MM.1S (cell line): ENCODE data around the gene SLC22A15.

Experiments used
- CTCF ChIP-seq: fragments of 300-600 bp; sonication (generic); IDR thresholded peaks from 2 replicates; pipeline ENCODE4 v1.5.1; 2016; ENCODE audit warnings: antibody characterized with exemption, low read length, mixed read lengths
- EZH2phosphoT487 ChIP-seq: fragments of 300-600 bp; sonication (generic); IDR thresholded peaks from 2 replicates; pipeline ENCODE4 v1.6.1; 2018; ENCODE audit warnings: antibody characterized with exemption, low read length

GRCh38 chr1:116097626-116098025 lies 121.3 kb downstream of the SLC22A15 start:
- TF ChIP-seq CTCF (no peak), EZH2phosphoT487 (no peak)
